Smooth muscle cell (in vitro differentiated cells): ENCODE measurements around the gene ANKMY2. TPM values are rescaled to one million over a fixed set of nuclear protein-coding genes. Genes with fewer than 3 reads are reported as not detected.
"Not testable (repeated sequence)": the region's sequence is repeated elsewhere in the genome, so short reads cannot be mapped to it uniquely, and the experiment has no call there.

ENCODE experiments used
- DNase-seq: peaks from one replicate; lab custom pipeline; 2025; ENCODE audit not compliant: unreplicated experiment; lab: John Stamatoyannopoulos, UW
- H2AFZ ChIP-seq: fragments of 200-600 bp; sonication (generic); 2 replicates; pipeline ENCODE4 v1.6.0; 2016; ENCODE audit warnings: antibody characterized with exemption, low read depth, mild to moderate bottlenecking
- H3F3A ChIP-seq: fragments of 200-600 bp; sonication (generic); 2 replicates; pipeline ENCODE4 v1.6.0; 2017; ENCODE audit warnings: antibody characterized with exemption, low read depth
- H3K27ac ChIP-seq: fragments of 200-600 bp; sonication (generic); 2 replicates; pipeline ENCODE4 v1.5.1; 2016; ENCODE audit warnings: low read depth, mild to moderate bottlenecking
- H3K27me3 ChIP-seq: fragments of 200-600 bp; sonication (generic); 2 replicates; pipeline ENCODE4 v1.6.1; 2016; ENCODE audit warnings: low read depth, mild to moderate bottlenecking
- H3K36me3 ChIP-seq: fragments of 200-600 bp; sonication (generic); 2 replicates; pipeline ENCODE4 v1.5.1; 2016; ENCODE audit warnings: low read depth
- H3K4me1 ChIP-seq: fragments of 200-600 bp; sonication (generic); 2 replicates; pipeline ENCODE4 v1.5.1; 2016; ENCODE audit warnings: low read depth
- H3K4me2 ChIP-seq: fragments of 200-600 bp; sonication (generic); 2 replicates; pipeline ENCODE4 v1.6.0; 2016; ENCODE audit warnings: mild to moderate bottlenecking
- H3K4me3 ChIP-seq: fragments of 200-600 bp; sonication (generic); 2 replicates; pipeline ENCODE4 v1.5.1; 2016; ENCODE audit warnings: mild to moderate bottlenecking
- H3K79me2 ChIP-seq: fragments of 200-600 bp; sonication (generic); 2 replicates; pipeline ENCODE4 v1.6.0; 2016; ENCODE audit warnings: low read depth, mild to moderate bottlenecking
- H3K9ac ChIP-seq: fragments of 200-600 bp; sonication (generic); 2 replicates; pipeline ENCODE4 v1.6.0; 2016; ENCODE audit warnings: low read depth
- H3K9me3 ChIP-seq: fragments of 200-600 bp; sonication (generic); replicated peaks from 2 replicates; pipeline ENCODE4 v1.5.1; 2016; ENCODE audit warnings: low read depth
- H4K20me1 ChIP-seq: fragments of 200-600 bp; sonication (generic); 2 replicates; pipeline ENCODE4 v1.6.0; 2016; ENCODE audit warnings: low read depth
- WGBS: methylation state at CpG from one replicate; pipeline ENCODE4 v1.1.7; 2016; ENCODE audit warnings: low lambda C conversion rate; 5-methylcytosine and 5-hydroxymethylcytosine counted together
- polyA plus RNA-seq: library from polyadenylated mRNA; unstranded; fragments of >200 nt; fragmentation: Nextera tagmentation; extraction: Ambion mirVana; gene quantifications from 2 replicates; pipeline ENCODE4 v1.2.1, GENCODE V29; 2016
- total RNA-seq: library from RNA; depleted of rRNA; stranded (reverse); fragments of >200 nt; gene quantifications from 2 replicates; pipeline ENCODE4 v1.2.3, GENCODE V29; 2014
- TF ChIP-seq, protein P1 (sequence below): fragments of 200-600 bp; sonication (generic); IDR thresholded peaks from 2 replicates; pipeline ENCODE4 v1.5.1; 2017; ENCODE audit warnings: borderline replicate concordance, mild to moderate bottlenecking, antibody characterized with exemption; ENCODE audit not compliant: insufficient read depth, poor library complexity, severe bottlenecking

ANKMY2 gene
- total and polyA plus RNA-seq, 2 experiments from 2014 or later = 24.0 to 28.0 TPM

DNA sequence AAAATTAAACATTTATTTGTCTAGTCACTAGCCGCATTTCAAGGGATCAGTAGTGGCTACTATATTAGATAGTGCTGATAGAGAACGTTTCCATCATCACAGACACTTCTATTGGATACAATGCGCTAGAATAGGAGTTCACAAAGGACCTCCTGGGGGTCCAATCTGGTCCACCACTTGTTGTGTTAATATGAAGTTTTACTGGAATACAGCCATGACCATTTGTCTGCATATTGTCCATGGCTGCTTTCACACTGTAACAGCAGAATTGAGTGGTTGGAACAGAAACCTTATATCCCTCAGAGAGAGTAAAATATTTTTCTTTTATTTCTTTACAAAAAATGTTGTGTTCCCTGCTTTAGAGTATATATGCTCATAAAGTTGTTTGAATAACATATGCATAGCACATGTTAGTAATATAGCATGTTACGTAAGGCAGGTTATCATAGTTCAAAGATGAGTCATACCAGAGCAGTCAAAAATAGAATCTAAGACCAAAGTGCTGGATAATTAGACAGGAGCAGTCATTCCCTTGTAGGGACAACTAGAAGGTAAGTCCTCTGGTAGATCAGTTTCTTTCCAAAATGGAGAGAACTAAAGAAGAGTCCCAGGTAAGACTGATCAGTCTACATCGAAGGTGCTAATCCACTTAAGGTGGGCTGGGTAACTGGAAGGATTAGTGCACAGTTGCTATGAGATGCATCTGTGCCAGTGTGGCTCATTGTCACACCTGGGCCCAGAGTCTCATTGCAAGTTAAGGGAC, 15.3 kb upstream of the ANKMY2 start:
- H3K27me3 ChIP-seq = no peaks in the 10 kb centered on the region
- peak overlapping the region; percentile 67 for H3K4me2 ChIP-seq
- H3K79me2 ChIP-seq = peaks cover 95% of the 10 kb centered on the region
- no peak for DNase-seq
- WGBS = 68% methylated on average over 5 of the region's 5 CpGs
- no peak overlapping the region for H3K9ac ChIP-seq
- peaks cover 18% of the 10 kb centered on the region for H3F3A ChIP-seq
- peak overlapping the region; percentile 85 for H3K27ac ChIP-seq
- no peak overlapping the region for H2AFZ ChIP-seq
- H3K4me3 ChIP-seq = no peak overlapping the region
- peaks cover 48% of the 10 kb centered on the region for H3K4me1 ChIP-seq
- H4K20me1 ChIP-seq = no peaks in the 10 kb centered on the region
- H3K36me3 ChIP-seq = no peaks in the 10 kb centered on the region
- no peaks in the 10 kb centered on the region for H3K9me3 ChIP-seq
- TF ChIP-seq, protein P1, sequence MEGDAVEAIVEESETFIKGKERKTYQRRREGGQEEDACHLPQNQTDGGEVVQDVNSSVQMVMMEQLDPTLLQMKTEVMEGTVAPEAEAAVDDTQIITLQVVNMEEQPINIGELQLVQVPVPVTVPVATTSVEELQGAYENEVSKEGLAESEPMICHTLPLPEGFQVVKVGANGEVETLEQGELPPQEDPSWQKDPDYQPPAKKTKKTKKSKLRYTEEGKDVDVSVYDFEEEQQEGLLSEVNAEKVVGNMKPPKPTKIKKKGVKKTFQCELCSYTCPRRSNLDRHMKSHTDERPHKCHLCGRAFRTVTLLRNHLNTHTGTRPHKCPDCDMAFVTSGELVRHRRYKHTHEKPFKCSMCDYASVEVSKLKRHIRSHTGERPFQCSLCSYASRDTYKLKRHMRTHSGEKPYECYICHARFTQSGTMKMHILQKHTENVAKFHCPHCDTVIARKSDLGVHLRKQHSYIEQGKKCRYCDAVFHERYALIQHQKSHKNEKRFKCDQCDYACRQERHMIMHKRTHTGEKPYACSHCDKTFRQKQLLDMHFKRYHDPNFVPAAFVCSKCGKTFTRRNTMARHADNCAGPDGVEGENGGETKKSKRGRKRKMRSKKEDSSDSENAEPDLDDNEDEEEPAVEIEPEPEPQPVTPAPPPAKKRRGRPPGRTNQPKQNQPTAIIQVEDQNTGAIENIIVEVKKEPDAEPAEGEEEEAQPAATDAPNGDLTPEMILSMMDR = no peak

DNA sequence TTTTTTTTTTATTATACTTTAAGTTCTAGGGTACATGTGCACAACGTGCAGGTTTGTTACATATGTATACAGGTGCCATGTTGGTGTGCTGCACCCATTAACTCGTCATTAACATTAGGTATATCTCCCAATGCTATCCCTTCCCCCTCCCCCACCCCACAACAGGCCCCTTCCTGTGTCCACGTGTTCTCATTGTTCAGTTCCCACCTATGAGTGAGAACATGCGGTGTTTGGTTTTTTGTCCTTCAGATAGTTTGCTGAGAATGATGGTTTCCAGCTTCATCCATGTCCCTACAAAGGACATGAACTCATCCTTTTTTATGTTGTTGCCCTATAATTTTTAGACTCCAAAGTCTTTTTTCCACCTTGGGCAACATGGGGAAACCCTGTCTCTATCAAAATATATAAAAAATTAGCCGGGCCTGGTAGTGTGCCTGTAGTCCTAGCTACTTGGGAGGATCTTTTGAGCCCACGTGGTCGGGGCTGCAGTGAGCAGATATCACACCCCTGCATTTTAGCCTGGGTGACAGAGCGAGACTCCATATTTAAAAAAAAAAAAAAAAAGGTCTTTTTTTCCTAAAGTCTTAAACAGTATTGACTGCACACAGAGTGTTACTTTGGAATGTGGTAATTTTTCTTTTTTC, 14.4 kb upstream of the ANKMY2 start:
- WGBS = 87% methylated on average over 8 of the region's 8 CpGs

DNA sequence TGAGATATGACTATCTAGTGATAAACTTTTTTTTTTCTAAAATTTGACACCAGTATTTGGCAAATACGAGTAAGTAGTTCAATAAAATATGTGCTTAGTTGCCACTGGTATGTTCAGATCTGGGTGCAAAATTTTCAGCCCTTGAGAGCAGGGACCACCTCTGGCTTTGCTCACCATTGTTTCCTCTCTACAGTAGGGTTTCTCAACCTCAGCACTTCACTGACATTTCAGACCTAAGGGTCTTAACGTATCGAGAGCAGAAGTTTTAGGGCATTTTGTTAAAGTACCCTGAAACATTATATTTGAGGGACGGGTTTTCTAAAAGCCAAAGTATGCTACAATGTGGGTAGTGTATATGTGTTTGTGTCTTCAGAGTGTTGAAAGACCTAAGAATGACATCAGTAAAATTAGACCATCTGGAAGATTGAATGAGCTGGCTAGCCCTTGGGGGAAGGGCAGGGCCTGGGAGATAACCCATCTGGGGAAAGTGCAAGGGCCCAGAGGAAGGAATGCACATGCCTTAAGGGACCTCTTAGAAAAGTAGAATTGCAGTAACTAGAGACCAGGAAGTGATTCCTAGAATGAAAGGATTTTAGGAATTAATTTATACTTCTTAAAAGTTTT, 12.2 kb upstream of the ANKMY2 start:
- H3K4me3 ChIP-seq = peak overlapping the region; percentile 3
- H3K4me1 ChIP-seq = peaks cover 48% of the 10 kb centered on the region
- DNase-seq = no peak
- no peaks in the 10 kb centered on the region for H3K9me3 ChIP-seq
- H3F3A ChIP-seq = peaks cover 28% of the 10 kb centered on the region
- peaks cover 8% of the 10 kb centered on the region for H4K20me1 ChIP-seq
- H2AFZ ChIP-seq = no peak overlapping the region
- peak overlapping the region; percentile 86 for H3K27ac ChIP-seq
- H3K36me3 ChIP-seq = no peaks in the 10 kb centered on the region
- no peaks in the 10 kb centered on the region for H3K27me3 ChIP-seq
- peak overlapping the region; percentile 49 for H3K9ac ChIP-seq
- TF ChIP-seq, protein P1 = peak; percentile 16
- peak overlapping the region; percentile 66 for H3K4me2 ChIP-seq
- peaks cover 95% of the 10 kb centered on the region for H3K79me2 ChIP-seq
- WGBS = 9% methylated on average over 4 of the region's 4 CpGs

More for the DNA sequence above, 14.4 kb upstream of the ANKMY2 start:
- not testable (repeated sequence) for H4K20me1 ChIP-seq, H3K9ac ChIP-seq, H3K9me3 ChIP-seq, H3K4me3 ChIP-seq, H3K36me3 ChIP-seq, H2AFZ ChIP-seq, H3K27me3 ChIP-seq, DNase-seq
- Histone ChIP-seq H3K27ac (peak overlapping the region; percentile 85), H3K4me1 (peaks cover 48% of the 10 kb centered on the region), H3K4me2 (peak overlapping the region; percentile 67), H3K79me2 (peaks cover 95% of the 10 kb centered on the region), H3F3A (peaks cover 18% of the 10 kb centered on the region)

DNA sequence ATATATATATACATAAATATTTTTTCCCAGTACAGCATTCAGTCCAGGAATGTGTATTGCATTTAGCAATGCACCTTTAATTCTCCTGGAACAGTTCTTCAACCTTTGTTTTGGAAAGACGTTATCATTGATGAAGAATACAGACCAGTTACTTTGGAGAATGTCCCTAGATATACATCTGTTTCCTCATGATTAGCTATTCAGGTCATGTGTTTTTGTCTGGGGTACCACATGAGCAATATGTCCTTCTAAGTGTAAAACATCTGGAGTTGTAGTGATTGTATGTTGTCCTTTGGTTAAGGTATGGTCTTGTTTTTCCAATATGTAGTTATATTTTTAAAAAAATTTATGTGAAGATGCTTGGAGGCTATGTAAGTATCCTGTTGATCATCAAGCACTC, 10.6 kb upstream of the ANKMY2 start:
- Histone ChIP-seq H2AFZ (no peak overlapping the region), H4K20me1 (peaks cover 25% of the 10 kb centered on the region), H3K27me3 (no peaks in the 10 kb centered on the region), H3K4me2 (no peak overlapping the region), H3K4me1 (peaks cover 33% of the 10 kb centered on the region), H3K79me2 (peaks cover 96% of the 10 kb centered on the region), H3K9me3 (no peaks in the 10 kb centered on the region), H3K36me3 (no peaks in the 10 kb centered on the region), H3K9ac (no peak overlapping the region), H3K4me3 (no peak overlapping the region), H3K27ac (no peak overlapping the region), H3F3A (peaks cover 23% of the 10 kb centered on the region)
- TF ChIP-seq, protein P1 = no peak
- 79% methylated on average over 1 of the region's 1 CpG for WGBS
- no peak for DNase-seq
